ENCODE results near the gene CBX4.

CBX4 gene

GRCh38 chr17:79811868-79812352 is 27.3 kb downstream of the CBX4 start:
- no peak for DNase-seq (ENCODE audit: low read depth in 2 of 2)

- DNase-seq (ENCODE audit: low read depth in 2 of 2), result no peak
Measured at GRCh38 chr17:79811011-79811867, 28.0 kb downstream of the CBX4 start.

GRCh38 chr17:79810130-79811010 is 28.9 kb downstream of the CBX4 start:
- DNase-seq (ENCODE audit: low read depth in 2 of 2), result peak; percentile 21 to 44

- DNase-seq (ENCODE audit: low read depth in 2 of 2), result no peak
Measured at GRCh38 chr17:79809530-79810129, 29.6 kb downstream of the CBX4 start.

GRCh38 chr17:79808763-79809529 is 30.3 kb downstream of the CBX4 start:
- no peak for DNase-seq (ENCODE audit: low read depth in 2 of 2)

- DNase-seq (ENCODE audit: low read depth in 2 of 2), result no peak
Measured at GRCh38 chr17:79806863-79807720, 32.1 kb downstream of the CBX4 start.

GRCh38 chr17:79806446-79806760 is 32.8 kb downstream of the CBX4 start:
- no peak for DNase-seq (ENCODE audit: low read depth in 2 of 2)

- DNase-seq (ENCODE audit: low read depth in 2 of 2), result no peak
Measured at GRCh38 chr17:79804856-79805696, 34.2 kb downstream of the CBX4 start.

GRCh38 chr17:79803997-79804855 is 35.0 kb downstream of the CBX4 start:
- DNase-seq (ENCODE audit: low read depth in 2 of 2), result no peak

- no peak for DNase-seq (ENCODE audit: low read depth in 2 of 2)
Measured at GRCh38 chr17:79803421-79803996, 35.7 kb downstream of the CBX4 start.

- DNase-seq (ENCODE audit: low read depth in 2 of 2), result no peak
Measured at GRCh38 chr17:79802736-79803420, 36.4 kb downstream of the CBX4 start.

GRCh38 chr17:79802039-79802735 is 37.1 kb downstream of the CBX4 start:
- DNase-seq (ENCODE audit: low read depth in 2 of 2), result no peak

GRCh38 chr17:79801156-79802038 is 37.8 kb downstream of the CBX4 start:
- DNase-seq (ENCODE audit: low read depth in 2 of 2), result no peak

- peak; percentile 25 to 30 for DNase-seq (ENCODE audit: low read depth in 2 of 2)
Measured at GRCh38 chr17:79800325-79801155, 38.7 kb downstream of the CBX4 start.
